Measurements from ENCODE around the gene PLXDC1. TPM values are rescaled to one million over a fixed set of nuclear protein-coding genes. Genes with fewer than 3 reads are reported as not detected.

Gene PLXDC1
- total and polyA plus RNA-seq, 12 donors: 7.3 to 21.3 (median 11.2) TPM

DNA sequence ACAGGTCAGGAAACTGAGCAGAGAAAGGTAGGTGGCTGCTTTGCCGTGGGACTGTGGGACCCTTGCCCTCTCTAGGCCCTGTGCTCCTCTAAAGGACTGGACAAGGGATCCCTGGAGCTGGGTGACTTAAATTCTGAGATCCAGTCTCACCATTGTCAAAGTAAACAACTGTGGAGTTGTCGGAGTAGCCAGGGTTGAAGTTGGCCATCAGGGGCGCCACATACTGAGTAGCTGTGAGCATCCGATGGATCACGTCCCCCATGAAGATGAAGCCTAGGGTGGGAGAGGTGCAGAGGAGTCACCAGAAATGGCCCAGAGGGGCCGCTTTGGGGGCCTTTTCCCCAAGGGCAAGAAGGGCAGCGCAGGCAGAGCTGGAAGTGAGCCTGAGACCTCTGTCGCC lies 43.5 kb downstream of the PLXDC1 start:
- no peaks in the 10 kb centered on the region for H3K9me3 ChIP-seq
- 87 to 88% methylated on average over 8 of the region's 8 CpGs for WGBS, 2 donors

GRCh38 chr17:39107155-39107554 lies 44.3 kb downstream of the PLXDC1 start:
- Histone ChIP-seq H3K27ac (no peak overlapping the region), H3K36me3 (peaks cover 0 to 15% (median 0%) of the 10 kb centered on the region in 9 donors), H3K27me3 (peaks cover 0 to 4% (median 0%) of the 10 kb centered on the region in 7 donors), H3K9me3 (no peaks in the 10 kb centered on the region), H3K4me3 (no peak overlapping the region), H3K4me1 (peaks cover 0 to 14% (median 0%) of the 10 kb centered on the region in 9 donors)
- WGBS, 2 donors: 89% methylated on average over 7 of the region's 7 CpGs
- no peak for DNase-seq
- intact Hi-C loops (cut with DNase I): no loop called here
- TF ChIP-seq CTCF (IDR thresholded peaks at IDR 0.05): no peak
- ATAC-seq: no peak

More for the DNA sequence above, 43.5 kb downstream of the PLXDC1 start:
- Histone ChIP-seq H3K27me3 (peaks cover 0 to 4% (median 0%) of the 10 kb centered on the region in 7 donors), H3K27ac (no peak overlapping the region), H3K4me1 (peaks cover 0 to 14% (median 0%) of the 10 kb centered on the region in 9 donors), H3K36me3 (peaks cover 0 to 15% (median 0%) of the 10 kb centered on the region in 9 donors), H3K4me3 (no peak overlapping the region)
- no peak for ATAC-seq
- no peak for DNase-seq
- intact Hi-C loops (cut with DNase I): no loop called here
- no peak for TF ChIP-seq CTCF (IDR thresholded peaks at IDR 0.05)

- ATAC-seq: no peak
- H3K4me1 ChIP-seq: peaks cover 0 to 14% (median 0%) of the 10 kb centered on the region in 9 donors
- no peak overlapping the region for H3K27ac ChIP-seq
- intact Hi-C loops (cut with DNase I): no loop called here
- no peaks in the 10 kb centered on the region for H3K27me3 ChIP-seq
- H3K36me3 ChIP-seq: peaks cover 0 to 15% (median 0%) of the 10 kb centered on the region in 9 donors
- peaks cover 0 to under 1% (median 0%) of the 10 kb centered on the region in 11 donors for H3K9me3 ChIP-seq
- no peak for DNase-seq
- H3K4me3 ChIP-seq: no peak overlapping the region
- WGBS, 2 donors: 69% methylated on average over 9 of the region's 9 CpGs
- no peak for TF ChIP-seq CTCF (IDR thresholded peaks at IDR 0.05)
These were observed 45.7 kb downstream of the PLXDC1 start for GRCh38 chr17:39105705-39106104.

- peak in 1 of 8 donors; percentile 55 for ATAC-seq
- intact Hi-C loops (cut with DNase I): loop anchor here in 1 of 10 donors (5.0 kb wide), 1 partner anchor 38 kb away; no protein-coding TSS in a partner anchor
- DNase-seq: no peak
- TF ChIP-seq CTCF (IDR thresholded peaks at IDR 0.05): no peak
- H3K9me3 ChIP-seq: peaks cover 0 to 6% (median 0%) of the 10 kb centered on the region in 11 donors
- 68 to 75% methylated on average over 8 of the region's 8 CpGs for WGBS, 2 donors
- peaks cover 2 to 22% (median 6%) of the 10 kb centered on the region in 9 donors for H3K4me1 ChIP-seq
- H3K4me3 ChIP-seq: no peak overlapping the region
- peaks cover 0 to 15% (median 0%) of the 10 kb centered on the region in 9 donors for H3K36me3 ChIP-seq
- no peaks in the 10 kb centered on the region for H3K27me3 ChIP-seq
- peak overlapping the region in 5 of 10 donors; percentile 3 to 34 (median 26) for H3K27ac ChIP-seq
These were observed 46.8 kb downstream of the PLXDC1 start for GRCh38 chr17:39104657-39105056.
